Gastroesophageal sphincter (tissue), 4 donors: Measurements from ENCODE around the gene DOK1. TPM values are rescaled to one million over a fixed set of nuclear protein-coding genes. Genes with fewer than 3 reads are reported as not detected.

Experiments
- ATAC-seq: fragments of 150-250 bp; one replicate; pipeline ENCODE4 v1.9.1; 2016; ENCODE audit warnings: mild to moderate bottlenecking, moderate library complexity
- H3K27ac ChIP-seq, 4 donors: fragments of 200-600 bp; sonication (generic) in 3 of 4; 1 replicate in 3 of 4; 2 replicates in 1 of 4; pipeline ENCODE4 v1.5.1; 2016 to 2019
- H3K27me3 ChIP-seq: fragments of 200-600 bp; sonication (generic); one replicate; pipeline ENCODE4 v1.5.1; 2019
- H3K36me3 ChIP-seq, 2 donors: fragments of 200-600 bp; sonication (generic); one replicate each; pipeline ENCODE4 v1.5.1; 2019; ENCODE audit warnings: control low read depth in 1 of 2
- H3K4me1 ChIP-seq, 3 donors: fragments of 200-600 bp; sonication (generic); 1 replicate in 2 of 3; 2 replicates in 1 of 3; pipeline ENCODE4 v1.5.1; 2016 to 2019; ENCODE audit warnings: control low read depth in 2 of 3
- H3K4me3 ChIP-seq, 2 donors: fragments of 200-600 bp; sonication (generic); one replicate each; pipeline ENCODE4 v1.5.1; 2019; ENCODE audit warnings: mild to moderate bottlenecking in 1 of 2, moderate library complexity in 1 of 2
- H3K9me3 ChIP-seq, 3 donors: fragments of 200-600 bp; sonication (generic); one replicate each; pipeline ENCODE4 v1.5.1; 2017 to 2019; ENCODE audit warnings: control low read depth in 2 of 3
- EP300 ChIP-seq: sonication (generic); formaldehyde crosslinking; IDR thresholded peaks from one replicate; pipeline ENCODE4 v1.6.1; 2017; ENCODE audit warnings: antibody characterized with exemption, mild to moderate bottlenecking
- POLR2A ChIP-seq, 2 donors: fragments of 450-650 bp; IDR thresholded peaks; one replicate each; pipeline ENCODE4 v1.6.1; 2017; ENCODE audit warnings: antibody characterized with exemption in 2 of 2, mild to moderate bottlenecking in 2 of 2, moderate library complexity in 1 of 2
- POLR2AphosphoS5 ChIP-seq: sonication (generic); formaldehyde crosslinking; IDR thresholded peaks from one replicate; pipeline ENCODE4 v1.6.1; 2017; ENCODE audit warnings: antibody characterized with exemption
- WGBS, 2 donors: methylation state at CpG; one replicate each; pipeline ENCODE4 v1.1.5; 2018; ENCODE audit warnings: low coverage in 1 of 2; 5-methylcytosine and 5-hydroxymethylcytosine counted together
- total RNA-seq, 4 donors: library from RNA; depleted of rRNA; stranded (reverse); fragments of >200 nt; gene quantifications; one replicate each; pipeline ENCODE4 v1.1.0, GENCODE V29; 2016
- TF ChIP-seq, protein P1 (sequence below), 4 experiments: fragments of 200-600 bp in 2 of 4; fragments of 450-650 bp in 2 of 4; sonication (generic) in 1 of 4; IDR thresholded peaks; one replicate each; pipeline ENCODE4 v1.5.1; 2017 to 2019; ENCODE audit warnings: antibody characterized with exemption in 4 of 4, mild to moderate bottlenecking in 2 of 4, moderate library complexity in 2 of 4

DOK1 gene
- total RNA-seq, 4 donors from 2014 or later = 16.3 to 28.8 (median 19.5) TPM

DNA sequence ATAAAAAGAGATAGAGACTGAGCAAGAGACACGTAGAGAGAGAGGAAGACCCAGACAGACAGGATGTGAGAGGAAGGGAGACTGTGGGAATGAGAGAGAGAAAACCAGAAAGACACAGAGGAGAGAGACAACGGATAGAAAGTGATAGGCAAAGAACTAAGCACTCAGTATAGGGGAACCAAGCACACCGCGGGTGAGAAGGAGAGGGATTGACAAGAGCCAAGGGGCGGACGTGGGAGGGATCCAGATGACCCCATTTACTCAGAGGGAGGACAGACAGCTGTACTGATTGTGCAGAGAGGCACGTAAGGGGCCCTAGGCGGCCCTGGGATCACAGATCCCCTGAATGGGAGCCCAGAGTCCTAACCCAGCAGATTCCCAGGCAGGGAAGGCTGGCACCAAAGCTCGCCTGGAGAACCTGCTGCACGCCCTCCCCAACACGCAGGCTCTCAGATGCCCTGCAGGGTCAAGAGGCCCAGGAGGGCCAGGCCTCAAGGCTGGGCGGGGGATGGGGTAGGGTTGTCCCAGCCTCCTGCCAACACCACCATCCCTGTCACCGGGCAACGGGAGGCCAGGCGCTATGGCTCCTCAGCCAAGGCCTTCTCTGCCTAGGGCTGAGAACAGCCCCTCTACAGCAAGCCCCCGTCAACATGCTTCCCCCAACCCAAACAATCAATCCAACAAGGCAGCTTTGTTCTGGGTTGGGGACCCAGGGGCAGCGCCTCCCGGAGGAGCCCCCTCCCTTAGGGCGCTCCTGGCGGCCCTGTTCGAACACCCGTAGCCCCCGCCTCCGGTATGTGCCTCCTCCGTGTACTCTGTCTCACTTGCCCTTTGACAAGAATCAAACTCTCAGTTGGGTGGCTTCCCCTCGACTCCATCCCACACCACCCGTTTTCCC lies 1.4 kb upstream of the DOK1 start:
- WGBS, 2 donors = 21 to 40% methylated on average over 2 to 12 of the region's 27 CpGs
- H3K27ac ChIP-seq = peak overlapping the region in 3 of 4 donors; percentile 91 to 95 (median 92)
- no peak for ATAC-seq

GRCh38 chr2:74554820-74555531 lies 456 bp downstream of the DOK1 start:
- ATAC-seq = peak; percentile 55
- Histone ChIP-seq H3K4me1 (peaks cover 0 to 39% (median 10%) of the 10 kb centered on the region in 3 donors), H3K4me3 (peak overlapping the region; percentile 54 to 84), H3K27me3 (peaks cover 5% of the 10 kb centered on the region), H3K9me3 (no peaks in the 10 kb centered on the region), H3K36me3 (peaks cover 0 to 11% of the 10 kb centered on the region in 2 donors), H3K27ac (peak overlapping the region; percentile 59 to 95 (median 92))
- WGBS, 2 donors = 1% methylated on average over 11 of the region's 58 CpGs; no CpG with 5 or more reads in 1 of the 2 donors
- TF ChIP-seq EP300 (no peak), POLR2AphosphoS5 (no peak), POLR2A (IDR thresholded peaks at IDR 0.05) (no peak)
- TF ChIP-seq, protein P1, sequence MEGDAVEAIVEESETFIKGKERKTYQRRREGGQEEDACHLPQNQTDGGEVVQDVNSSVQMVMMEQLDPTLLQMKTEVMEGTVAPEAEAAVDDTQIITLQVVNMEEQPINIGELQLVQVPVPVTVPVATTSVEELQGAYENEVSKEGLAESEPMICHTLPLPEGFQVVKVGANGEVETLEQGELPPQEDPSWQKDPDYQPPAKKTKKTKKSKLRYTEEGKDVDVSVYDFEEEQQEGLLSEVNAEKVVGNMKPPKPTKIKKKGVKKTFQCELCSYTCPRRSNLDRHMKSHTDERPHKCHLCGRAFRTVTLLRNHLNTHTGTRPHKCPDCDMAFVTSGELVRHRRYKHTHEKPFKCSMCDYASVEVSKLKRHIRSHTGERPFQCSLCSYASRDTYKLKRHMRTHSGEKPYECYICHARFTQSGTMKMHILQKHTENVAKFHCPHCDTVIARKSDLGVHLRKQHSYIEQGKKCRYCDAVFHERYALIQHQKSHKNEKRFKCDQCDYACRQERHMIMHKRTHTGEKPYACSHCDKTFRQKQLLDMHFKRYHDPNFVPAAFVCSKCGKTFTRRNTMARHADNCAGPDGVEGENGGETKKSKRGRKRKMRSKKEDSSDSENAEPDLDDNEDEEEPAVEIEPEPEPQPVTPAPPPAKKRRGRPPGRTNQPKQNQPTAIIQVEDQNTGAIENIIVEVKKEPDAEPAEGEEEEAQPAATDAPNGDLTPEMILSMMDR (IDR thresholded peaks at IDR 0.05) = no peak

More for the DNA sequence above, 1.4 kb upstream of the DOK1 start:
- Histone ChIP-seq H3K9me3 (no peaks in the 10 kb centered on the region), H3K36me3 (peaks cover 0 to 11% of the 10 kb centered on the region in 2 donors), H3K4me1 (peaks cover 0 to 56% (median 15%) of the 10 kb centered on the region in 3 donors), H3K27me3 (no peaks in the 10 kb centered on the region), H3K4me3 (peak overlapping the region; percentile 54 to 84)
- TF ChIP-seq POLR2AphosphoS5 (no peak), POLR2A (IDR thresholded peaks at IDR 0.05) (no peak), EP300 (no peak)
- TF ChIP-seq, protein P1 (IDR thresholded peaks at IDR 0.05) = no peak

DNA sequence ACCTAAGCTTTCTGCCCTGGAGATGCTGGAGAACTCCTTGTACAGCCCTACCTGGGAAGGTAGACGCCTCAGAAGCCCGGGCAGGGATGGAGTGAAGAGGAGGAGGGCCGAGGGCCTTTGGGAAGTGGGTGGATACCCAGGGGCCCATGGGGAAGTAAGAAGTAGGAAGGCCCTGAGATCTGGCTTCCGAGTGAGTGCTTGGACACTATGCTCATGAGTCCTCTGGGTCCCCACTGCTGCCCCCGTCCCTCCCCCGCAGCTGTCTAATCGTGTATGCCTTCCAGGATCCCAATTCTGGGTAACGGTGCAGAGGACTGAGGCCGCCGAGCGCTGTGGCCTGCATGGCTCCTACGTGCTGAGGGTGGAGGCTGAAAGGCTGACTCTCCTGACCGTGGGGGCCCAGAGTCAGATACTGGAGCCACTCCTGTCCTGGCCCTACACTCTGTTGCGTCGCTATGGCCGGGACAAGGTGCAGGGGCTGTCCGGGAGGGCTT lies 1.1 kb downstream of the DOK1 start:
- H3K4me1 ChIP-seq = peaks cover 0 to 32% (median 10%) of the 10 kb centered on the region in 3 donors
- peaks cover 11% of the 10 kb centered on the region for H3K27me3 ChIP-seq
- 54% methylated on average over 3 of the region's 17 CpGs; no CpG with 5 or more reads in 1 of the 2 donors for WGBS, 2 donors
- H3K27ac ChIP-seq = peak overlapping the region in 3 of 4 donors; percentile 91 to 95 (median 92)
- ATAC-seq = no peak
- H3K4me3 ChIP-seq = peak overlapping the region in 1 of 2 donors; percentile 84
- no peak for TF ChIP-seq POLR2A (IDR thresholded peaks at IDR 0.05)
- TF ChIP-seq, protein P1 (IDR thresholded peaks at IDR 0.05) = no peak
- TF ChIP-seq EP300 = no peak
- no peak for TF ChIP-seq POLR2AphosphoS5
- H3K36me3 ChIP-seq = peaks cover 0 to 11% of the 10 kb centered on the region in 2 donors
- H3K9me3 ChIP-seq = no peaks in the 10 kb centered on the region

DNA sequence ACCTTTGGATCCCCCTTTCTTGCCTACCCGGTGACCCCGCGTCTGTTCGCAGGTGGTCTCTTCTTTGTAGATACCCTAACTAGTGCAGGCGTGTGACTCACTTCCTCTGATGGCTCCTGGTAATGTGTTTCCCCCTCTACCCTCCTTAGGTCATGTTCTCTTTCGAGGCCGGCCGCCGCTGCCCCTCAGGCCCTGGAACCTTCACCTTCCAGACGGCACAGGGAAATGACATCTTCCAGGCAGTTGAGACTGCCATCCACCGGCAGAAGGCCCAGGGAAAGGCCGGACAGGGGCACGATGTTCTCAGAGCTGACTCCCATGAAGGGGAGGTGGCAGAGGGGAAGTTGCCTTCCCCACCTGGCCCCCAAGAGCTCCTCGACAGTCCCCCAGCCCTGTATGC lies 1.6 kb downstream of the DOK1 start:
- Histone ChIP-seq H3K27ac (no peak overlapping the region), H3K27me3 (peaks cover 14% of the 10 kb centered on the region), H3K4me1 (peaks cover 0 to 29% (median 10%) of the 10 kb centered on the region in 3 donors), H3K9me3 (no peaks in the 10 kb centered on the region), H3K4me3 (peak overlapping the region in 1 of 2 donors; percentile 84), H3K36me3 (peaks cover 0 to 11% of the 10 kb centered on the region in 2 donors)
- TF ChIP-seq, protein P1 (IDR thresholded peaks at IDR 0.05) = no peak
- TF ChIP-seq POLR2A (IDR thresholded peaks at IDR 0.05) = no peak
- TF ChIP-seq EP300 = no peak
- no peak for TF ChIP-seq POLR2AphosphoS5
- WGBS, 2 donors = 80% methylated on average over 3 of the region's 14 CpGs; no CpG with 5 or more reads in 1 of the 2 donors
- ATAC-seq = no peak
